ENCODE data around the gene ACSL5.

ACSL5 gene

DNA sequence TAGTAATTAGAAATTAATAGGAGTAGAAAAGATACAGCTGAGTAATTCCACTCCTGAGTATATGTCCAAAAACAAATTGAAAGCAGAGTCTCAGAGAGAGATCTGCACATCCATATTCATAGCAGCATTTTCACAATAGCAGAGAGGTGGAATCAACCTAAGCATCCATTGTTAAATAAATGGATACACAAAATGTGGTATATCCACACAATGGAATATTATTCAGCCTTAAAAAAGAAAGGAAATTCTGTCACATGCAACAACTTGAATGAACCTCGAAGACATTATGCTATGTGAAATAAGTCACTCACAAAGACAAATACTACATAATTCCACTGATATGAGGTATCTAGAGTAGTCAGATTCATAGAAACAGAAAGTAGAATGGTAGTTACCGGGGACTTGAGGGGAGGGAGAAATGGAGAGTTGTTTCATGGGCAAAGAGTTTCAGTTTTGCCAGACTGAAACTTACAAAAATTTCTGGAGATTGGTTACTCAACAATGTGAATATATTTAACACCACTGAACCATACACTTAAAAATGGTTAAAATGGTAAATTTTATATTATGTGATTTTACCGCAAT lies 91.5 kb downstream of the ACSL5 start:
- DNase-seq (ENCODE audit: low read depth), result no peak
- no peak overlapping the region for H3K4me3 ChIP-seq (ENCODE audit: control insufficient read depth, low read depth, low read length)
- TF ChIP-seq, protein P1, sequence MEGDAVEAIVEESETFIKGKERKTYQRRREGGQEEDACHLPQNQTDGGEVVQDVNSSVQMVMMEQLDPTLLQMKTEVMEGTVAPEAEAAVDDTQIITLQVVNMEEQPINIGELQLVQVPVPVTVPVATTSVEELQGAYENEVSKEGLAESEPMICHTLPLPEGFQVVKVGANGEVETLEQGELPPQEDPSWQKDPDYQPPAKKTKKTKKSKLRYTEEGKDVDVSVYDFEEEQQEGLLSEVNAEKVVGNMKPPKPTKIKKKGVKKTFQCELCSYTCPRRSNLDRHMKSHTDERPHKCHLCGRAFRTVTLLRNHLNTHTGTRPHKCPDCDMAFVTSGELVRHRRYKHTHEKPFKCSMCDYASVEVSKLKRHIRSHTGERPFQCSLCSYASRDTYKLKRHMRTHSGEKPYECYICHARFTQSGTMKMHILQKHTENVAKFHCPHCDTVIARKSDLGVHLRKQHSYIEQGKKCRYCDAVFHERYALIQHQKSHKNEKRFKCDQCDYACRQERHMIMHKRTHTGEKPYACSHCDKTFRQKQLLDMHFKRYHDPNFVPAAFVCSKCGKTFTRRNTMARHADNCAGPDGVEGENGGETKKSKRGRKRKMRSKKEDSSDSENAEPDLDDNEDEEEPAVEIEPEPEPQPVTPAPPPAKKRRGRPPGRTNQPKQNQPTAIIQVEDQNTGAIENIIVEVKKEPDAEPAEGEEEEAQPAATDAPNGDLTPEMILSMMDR (IDR thresholded peaks at IDR 0.05; ENCODE audit: control insufficient read depth, insufficient read depth, low read depth, low read length, missing control alignments), result no peak

GRCh38 chr10:112466802-112467201 lies 92.9 kb downstream of the ACSL5 start:
- H3K4me3 ChIP-seq (ENCODE audit: control insufficient read depth, low read depth, low read length), result no peak overlapping the region
- TF ChIP-seq, protein P1 (IDR thresholded peaks at IDR 0.05; ENCODE audit: control insufficient read depth, insufficient read depth, low read depth, low read length, missing control alignments), result no peak
- DNase-seq (ENCODE audit: low read depth), result no peak

GRCh38 chr10:112467541-112468075 lies 93.7 kb downstream of the ACSL5 start:
- DNase-seq (ENCODE audit: low read depth), result no peak
- TF ChIP-seq, protein P1 (IDR thresholded peaks at IDR 0.05; ENCODE audit: control insufficient read depth, insufficient read depth, low read depth, low read length, missing control alignments), result no peak
- H3K4me3 ChIP-seq (ENCODE audit: control insufficient read depth, low read depth, low read length), result no peak overlapping the region

- peak; percentile 33 for DNase-seq (ENCODE audit: low read depth)
- TF ChIP-seq, protein P1 (IDR thresholded peaks at IDR 0.05; ENCODE audit: control insufficient read depth, insufficient read depth, low read depth, low read length, missing control alignments), result peak; percentile 58
- no peak overlapping the region for H3K4me3 ChIP-seq (ENCODE audit: control insufficient read depth, low read depth, low read length)
These were observed 98.1 kb downstream of the ACSL5 start for GRCh38 chr10:112471878-112472487.

- H3K4me3 ChIP-seq (ENCODE audit: control insufficient read depth, low read depth, low read length), result no peak overlapping the region
- no peak for DNase-seq (ENCODE audit: low read depth)
- TF ChIP-seq, protein P1 (IDR thresholded peaks at IDR 0.05; ENCODE audit: control insufficient read depth, insufficient read depth, low read depth, low read length, missing control alignments), result peak; percentile 54
These were observed 101.8 kb downstream of the ACSL5 start for GRCh38 chr10:112475575-112476218.
